ENCODE measurements around the gene ATAD3B. TPM values are rescaled to one million over a fixed set of nuclear protein-coding genes. Genes with fewer than 3 reads are reported as not detected.

ATAD3B gene
- total RNA-seq, 1 experiment from 2014 or later = 62.9 TPM

GRCh38 chr1:1461721-1462317 lies 9.7 kb upstream of the ATAD3B start:
- H2AFZ ChIP-seq (ENCODE audit: low read depth, low read length, poor library complexity, severe bottlenecking) = no peak overlapping the region
- H3K79me2 ChIP-seq (ENCODE audit: insufficient read depth, low read length) = no peaks in the 10 kb centered on the region
- ATAC-seq = peak; percentile 57
- H3K27ac ChIP-seq (ENCODE audit: low read depth, low read length) = no peak overlapping the region; the same call in 1 of the 2 replicates
- ChIA-PET CTCF (interaction anchor here (1.0 kb wide), 1 partner anchor 87 kb away, joined by 3 read pairs; the partner anchor contains the start of gene AURKAIP1), POLR2A (no interaction called here), RAD21 (ENCODE audit: low non-redundant PET in 1 of 2, low total read pairs in 2 of 2, uncharacterized antibody in 2 of 2, unreplicated experiment in 2 of 2) (no interaction called here)
- BruUV-seq (replicated peaks) = no TSS peak
- H3K27me3 ChIP-seq (ENCODE audit: insufficient read depth, low read length) = no peaks in the 10 kb centered on the region
- intact Hi-C loops (cut with micrococcal nuclease) = no loop called here
- H3K4me2 ChIP-seq (ENCODE audit: low read length) = no peak overlapping the region
- H3K36me3 ChIP-seq (ENCODE audit: control insufficient read depth in 1 of 2, insufficient read depth in 2 of 2, low read length in 2 of 2) = no peaks in the 10 kb centered on the region
- H4K20me1 ChIP-seq (ENCODE audit: insufficient read depth) = no peaks in the 10 kb centered on the region
- no peak for DNase-seq (ENCODE audit: low read depth, low spot score)
- peaks cover 2 to 10% of the 10 kb centered on the region in 2 experiments; a peak in 2 of 4 replicates for H3K4me1 ChIP-seq (ENCODE audit: control insufficient read depth in 1 of 2, insufficient read depth in 2 of 2, low read length in 2 of 2)
- no peaks in the 10 kb centered on the region for H3K9me3 ChIP-seq (ENCODE audit: control insufficient read depth in 1 of 2, insufficient read depth in 1 of 2, low read depth in 1 of 2, low read length in 2 of 2)
- no peak for TF ChIP-seq ZBTB33 (IDR thresholded peaks at IDR 0.05; ENCODE audit: extremely low read depth, insufficient replicate concordance, low read length)
- H3K9me2 ChIP-seq (ENCODE audit: insufficient read depth) = no peaks in the 10 kb centered on the region
- no peak overlapping the region for H3K4me3 ChIP-seq (replicated peaks in 1 of 2; ENCODE audit: low read depth in 1 of 2, low read length in 2 of 2)
- no peak overlapping the region for H3K9ac ChIP-seq (ENCODE audit: low read length)

DNA sequence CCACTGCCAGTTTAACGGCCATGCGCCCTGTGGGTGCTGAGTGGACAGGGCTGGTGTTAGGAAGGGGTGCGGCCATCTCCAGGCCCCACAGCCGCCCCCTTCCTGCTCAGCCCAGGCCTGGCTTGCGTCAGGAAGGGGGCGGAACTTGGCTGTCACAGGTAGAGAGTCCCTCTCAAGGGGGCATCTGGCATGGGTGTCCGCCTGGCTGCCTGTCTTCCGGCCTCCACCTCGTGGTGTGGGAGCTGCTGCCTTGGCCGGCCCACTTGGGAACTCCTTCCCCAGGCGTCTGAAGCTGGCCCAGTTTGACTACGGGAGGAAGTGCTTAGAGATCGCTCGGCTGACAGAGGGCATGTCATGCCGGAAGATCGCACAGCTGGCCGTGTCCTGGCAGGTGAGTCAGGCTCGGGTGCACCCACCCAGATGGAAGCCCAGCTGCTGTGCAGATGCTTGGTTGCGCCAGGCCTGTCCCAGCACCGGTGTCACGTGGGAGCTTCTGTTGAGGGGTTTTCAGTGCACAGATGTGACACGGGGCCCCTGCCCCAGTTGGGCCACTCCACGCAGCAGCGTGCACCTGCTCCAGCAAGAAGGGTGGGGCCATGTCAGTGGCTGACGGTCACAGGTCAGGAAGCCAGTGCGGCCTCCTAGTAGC lies 9.1 kb upstream of the ATAD3B start:
- Histone ChIP-seq H3K4me1 (ENCODE audit: control insufficient read depth in 1 of 2, insufficient read depth in 2 of 2, low read length in 2 of 2) (peaks cover 2 to 10% of the 10 kb centered on the region in 2 experiments; a peak in 2 of 4 replicates), H3K4me2 (ENCODE audit: low read length) (no peak overlapping the region), H3K9ac (ENCODE audit: low read length) (no peak overlapping the region), H3K27ac (ENCODE audit: low read depth, low read length) (no peak overlapping the region; the same call in 1 of the 2 replicates), H4K20me1 (ENCODE audit: insufficient read depth) (no peaks in the 10 kb centered on the region), H3K36me3 (ENCODE audit: control insufficient read depth in 1 of 2, insufficient read depth in 2 of 2, low read length in 2 of 2) (no peaks in the 10 kb centered on the region), H2AFZ (ENCODE audit: low read depth, low read length, poor library complexity, severe bottlenecking) (no peak overlapping the region), H3K4me3 (replicated peaks in 1 of 2; ENCODE audit: low read depth in 1 of 2, low read length in 2 of 2) (no peak overlapping the region), H3K79me2 (ENCODE audit: insufficient read depth, low read length) (no peaks in the 10 kb centered on the region), H3K9me2 (ENCODE audit: insufficient read depth) (no peaks in the 10 kb centered on the region), H3K9me3 (ENCODE audit: control insufficient read depth in 1 of 2, insufficient read depth in 1 of 2, low read depth in 1 of 2, low read length in 2 of 2) (no peaks in the 10 kb centered on the region), H3K27me3 (ENCODE audit: insufficient read depth, low read length) (no peaks in the 10 kb centered on the region)
- intact Hi-C loops (cut with micrococcal nuclease) = no loop called here
- ATAC-seq (peak; percentile 66), DNase-seq (ENCODE audit: low read depth, low spot score) (no peak)
- no peak for TF ChIP-seq YY1 (IDR thresholded peaks at IDR 0.05; ENCODE audit: extremely low read depth, insufficient replicate concordance, low read depth, low read length)
- RAD21 ChIA-PET (ENCODE audit: low non-redundant PET in 1 of 2, low total read pairs in 2 of 2, uncharacterized antibody in 2 of 2, unreplicated experiment in 2 of 2) = no interaction called here
- no TSS peak for BruUV-seq (replicated peaks)
- POLR2A ChIA-PET = no interaction called here
- CTCF ChIA-PET = interaction anchor here (1.0 kb wide), 1 partner anchor 87 kb away, joined by 3 read pairs; the partner anchor contains the start of gene AURKAIP1
